GM12875 (cell line): ENCODE results near the gene NOX5.

Experiments used
- H3K4me3 ChIP-seq: one replicate; pipeline ENCODE4 v1.5.1; 2011; ENCODE audit warnings: low read depth, low read length, control low read depth
- TF ChIP-seq, protein P1 (sequence below): IDR thresholded peaks from 2 replicates; pipeline ENCODE4 v1.5.1; 2011; ENCODE audit warnings: low read depth, mild to moderate bottlenecking, control low read depth, inconsistent platforms, low read length, moderate library complexity, borderline replicate concordance; ENCODE audit not compliant: insufficient read depth

Gene NOX5

DNA sequence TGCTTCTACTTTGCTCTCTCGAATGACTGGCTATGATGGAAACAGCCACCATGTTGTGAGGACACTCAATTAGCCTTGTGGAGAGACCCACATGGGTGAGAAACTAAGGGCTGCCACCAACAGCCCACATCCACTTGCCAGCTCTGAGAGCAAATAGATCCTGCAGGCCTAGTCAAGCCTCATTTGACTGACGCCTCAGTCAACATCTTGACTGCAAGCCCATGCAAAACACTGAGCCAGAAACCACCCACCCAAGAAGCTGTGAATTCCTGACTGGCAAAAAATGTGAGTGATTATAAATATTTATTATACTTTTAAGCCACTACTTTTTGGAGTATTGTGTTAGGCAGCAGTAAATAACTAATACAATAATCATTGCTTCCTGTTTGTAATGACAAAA, 58.4 kb downstream of the NOX5 start:
- TF ChIP-seq, protein P1, sequence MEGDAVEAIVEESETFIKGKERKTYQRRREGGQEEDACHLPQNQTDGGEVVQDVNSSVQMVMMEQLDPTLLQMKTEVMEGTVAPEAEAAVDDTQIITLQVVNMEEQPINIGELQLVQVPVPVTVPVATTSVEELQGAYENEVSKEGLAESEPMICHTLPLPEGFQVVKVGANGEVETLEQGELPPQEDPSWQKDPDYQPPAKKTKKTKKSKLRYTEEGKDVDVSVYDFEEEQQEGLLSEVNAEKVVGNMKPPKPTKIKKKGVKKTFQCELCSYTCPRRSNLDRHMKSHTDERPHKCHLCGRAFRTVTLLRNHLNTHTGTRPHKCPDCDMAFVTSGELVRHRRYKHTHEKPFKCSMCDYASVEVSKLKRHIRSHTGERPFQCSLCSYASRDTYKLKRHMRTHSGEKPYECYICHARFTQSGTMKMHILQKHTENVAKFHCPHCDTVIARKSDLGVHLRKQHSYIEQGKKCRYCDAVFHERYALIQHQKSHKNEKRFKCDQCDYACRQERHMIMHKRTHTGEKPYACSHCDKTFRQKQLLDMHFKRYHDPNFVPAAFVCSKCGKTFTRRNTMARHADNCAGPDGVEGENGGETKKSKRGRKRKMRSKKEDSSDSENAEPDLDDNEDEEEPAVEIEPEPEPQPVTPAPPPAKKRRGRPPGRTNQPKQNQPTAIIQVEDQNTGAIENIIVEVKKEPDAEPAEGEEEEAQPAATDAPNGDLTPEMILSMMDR, result no peak
- H3K4me3 ChIP-seq, result no peak overlapping the region

DNA sequence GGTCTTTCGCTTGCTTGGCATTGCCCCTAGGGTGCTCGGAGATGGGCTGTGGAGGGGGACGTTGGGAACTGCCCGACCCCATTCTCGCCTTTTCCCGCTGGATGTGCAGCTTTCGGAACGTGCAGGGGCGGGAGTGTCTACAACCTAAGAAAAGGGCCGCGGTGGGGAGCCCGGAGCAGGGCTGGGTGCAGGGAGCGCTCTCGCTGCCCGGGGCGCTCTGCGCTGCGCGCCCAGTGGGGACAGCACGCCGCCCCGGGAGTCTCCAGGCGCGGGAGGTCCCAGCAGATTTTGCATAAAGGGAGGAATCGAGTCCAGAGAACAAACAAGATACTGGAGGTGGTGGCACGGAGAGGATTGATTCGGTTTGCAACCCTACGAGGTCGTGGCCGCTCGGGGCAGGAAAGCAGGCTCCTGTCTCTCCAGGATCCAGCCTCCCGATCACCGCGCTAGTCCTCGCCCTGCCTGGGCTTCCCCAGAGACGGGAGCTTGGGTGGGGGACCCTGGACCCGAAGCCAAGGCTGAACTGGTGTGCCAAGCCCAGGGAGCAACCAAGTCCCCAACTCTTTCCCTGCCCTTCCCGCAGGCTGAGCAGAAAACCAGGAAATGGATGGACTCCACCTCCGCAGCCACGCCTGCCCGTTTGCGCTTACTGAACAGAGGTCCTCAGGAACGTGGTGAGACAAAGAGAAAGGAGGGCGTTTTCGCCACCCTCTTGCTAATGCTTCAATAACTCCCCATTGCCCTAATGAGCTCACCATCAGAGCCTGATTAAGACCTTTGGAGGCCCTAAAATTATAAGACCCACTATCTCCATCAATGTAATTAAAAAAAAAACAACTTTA, 59.7 kb downstream of the NOX5 start:
- TF ChIP-seq, protein P1, result no peak
- H3K4me3 ChIP-seq, result no peak overlapping the region

DNA sequence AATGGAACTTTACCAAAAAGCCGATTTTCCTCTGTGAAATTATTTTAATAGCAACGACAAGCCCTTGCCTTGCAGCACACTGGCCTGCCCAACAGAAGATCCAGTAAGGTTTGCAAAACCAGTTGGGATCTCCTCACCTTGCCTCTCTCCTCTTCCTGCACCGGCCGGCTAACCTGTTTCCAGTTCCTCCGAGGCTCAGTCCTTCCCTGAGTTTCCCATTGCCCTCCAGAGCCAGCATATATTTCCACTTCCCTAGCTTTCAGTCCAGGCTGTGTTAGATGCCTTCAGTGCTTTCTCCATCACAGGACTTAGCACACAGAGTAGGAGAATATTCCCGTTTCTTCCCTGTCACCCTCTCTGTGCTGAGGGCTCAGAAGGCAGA, 60.3 kb downstream of the NOX5 start:
- H3K4me3 ChIP-seq, result no peak overlapping the region
- TF ChIP-seq, protein P1, result no peak

- no peak overlapping the region for H3K4me3 ChIP-seq
- TF ChIP-seq, protein P1, result no peak
Observed at GRCh38 chr15:69075440-69075839, 60.9 kb downstream of the NOX5 start.

DNA sequence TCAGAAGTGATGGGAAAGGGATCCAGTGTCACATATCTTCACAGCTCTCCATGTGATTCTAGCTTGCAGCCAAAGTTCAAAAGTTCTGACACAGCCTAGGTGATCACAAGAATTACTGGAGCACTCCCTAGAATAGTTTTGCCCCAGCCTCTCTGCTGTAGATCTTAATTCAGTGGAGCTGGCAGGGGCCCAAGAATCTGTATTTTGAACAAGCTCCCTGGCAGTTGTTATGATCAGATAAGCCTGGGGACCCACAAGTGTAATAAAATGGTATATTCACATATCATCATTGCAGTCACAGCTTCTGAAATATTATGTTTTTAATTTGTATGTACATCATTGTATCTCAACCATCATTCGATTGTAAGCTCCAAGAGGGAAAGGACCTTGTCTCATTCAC, 62.3 kb downstream of the NOX5 start:
- TF ChIP-seq, protein P1, result no peak
- no peak overlapping the region for H3K4me3 ChIP-seq

- TF ChIP-seq, protein P1, result no peak
Observed at GRCh38 chr15:69078638-69079037, 64.1 kb downstream of the NOX5 start.

More at GRCh38 chr15:69078638-69079037, 64.1 kb downstream of the NOX5 start:
- no peak overlapping the region for H3K4me3 ChIP-seq
